ENCODE results near the gene SLC40A1. TPM values are rescaled to one million over a fixed set of nuclear protein-coding genes. Genes with fewer than 3 reads are reported as not detected.

SLC40A1 gene
- polyA plus RNA-seq, 2 donors = 5.5 to 7.0 TPM

Other genes with a start within 250 kb of the SLC40A1 start
- 10 to 100 TPM; 15.3 to 16.5 TPM for gene WDR75, start 139.3 kb downstream of the SLC40A1 start, polyA plus RNA-seq
- 10 to 100 TPM; 18.5 to 19.3 TPM for gene ASNSD1, start 80.7 kb upstream of the SLC40A1 start, polyA plus RNA-seq
- gene ANKAR, start 93.9 kb upstream of the SLC40A1 start, polyA plus RNA-seq = 1 to 10 TPM in 1 of 2 donors, under 1 TPM in 1; 0.75 to 1.5 TPM
- gene OSGEPL1, start 182.0 kb upstream of the SLC40A1 start, polyA plus RNA-seq = 1 to 10 TPM; 2.7 to 2.8 TPM
- gene ORMDL1, start 203.6 kb upstream of the SLC40A1 start, polyA plus RNA-seq = 10 to 100 TPM; 32.3 to 78.2 TPM
- 10 to 100 TPM in 1 of 2 donors, 1 to 10 TPM in 1; 4.3 to 11.0 TPM for gene PMS1, start 203.7 kb upstream of the SLC40A1 start, polyA plus RNA-seq